Mesothelial cell of epicardium (in vitro differentiated cells): Measurements from ENCODE around the gene SECTM1. TPM values are rescaled to one million over a fixed set of nuclear protein-coding genes. Genes with fewer than 3 reads are reported as not detected.
A peak's percentile ranks its signal among the peaks of the same experiment; 100 is the strongest.

Experiments used
- DNase-seq, 2 experiments: peaks; one replicate each; pipeline ENCODE4 v3.0.0; 2021; ENCODE audit warnings: low spot score in 2 of 2; ENCODE audit not compliant: unreplicated experiment in 2 of 2
- H3K27ac Mint-ChIP-seq: 2 replicates; pipeline ENCODE4 v1.8.0; 2021; ENCODE audit warnings: mixed read lengths
- H3K27me3 Mint-ChIP-seq: 2 replicates; pipeline ENCODE4 v1.8.0; 2021; ENCODE audit warnings: low read depth, mixed read lengths
- H3K36me3 Mint-ChIP-seq: 2 replicates; pipeline ENCODE4 v1.8.0; 2021; ENCODE audit warnings: mixed read lengths
- H3K4me1 Mint-ChIP-seq: 2 replicates; pipeline ENCODE4 v1.8.0; 2021; ENCODE audit warnings: mixed read lengths
- H3K4me3 Mint-ChIP-seq: 2 replicates; pipeline ENCODE4 v1.8.0; 2021; ENCODE audit warnings: mild to moderate bottlenecking, moderate library complexity, mixed read lengths
- H3K9me3 Mint-ChIP-seq: 2 replicates; pipeline ENCODE4 v1.8.0; 2021; ENCODE audit warnings: mixed read lengths
- total RNA-seq: library from RNA; stranded (reverse); gene quantifications from 3 replicates; pipeline ENCODE4 v1.2.1, GENCODE V29; 2021
- TF ChIP-seq, protein P1 (sequence below): fragments of 200-600 bp; sonication (generic); IDR thresholded peaks from one replicate; pipeline ENCODE4 v1.5.0; 2021; ENCODE audit warnings: antibody characterized with exemption; ENCODE audit not compliant: unreplicated experiment

The SECTM1 gene
- total RNA-seq, 1 donor from 2014 or later, result 7.0 TPM

DNA sequence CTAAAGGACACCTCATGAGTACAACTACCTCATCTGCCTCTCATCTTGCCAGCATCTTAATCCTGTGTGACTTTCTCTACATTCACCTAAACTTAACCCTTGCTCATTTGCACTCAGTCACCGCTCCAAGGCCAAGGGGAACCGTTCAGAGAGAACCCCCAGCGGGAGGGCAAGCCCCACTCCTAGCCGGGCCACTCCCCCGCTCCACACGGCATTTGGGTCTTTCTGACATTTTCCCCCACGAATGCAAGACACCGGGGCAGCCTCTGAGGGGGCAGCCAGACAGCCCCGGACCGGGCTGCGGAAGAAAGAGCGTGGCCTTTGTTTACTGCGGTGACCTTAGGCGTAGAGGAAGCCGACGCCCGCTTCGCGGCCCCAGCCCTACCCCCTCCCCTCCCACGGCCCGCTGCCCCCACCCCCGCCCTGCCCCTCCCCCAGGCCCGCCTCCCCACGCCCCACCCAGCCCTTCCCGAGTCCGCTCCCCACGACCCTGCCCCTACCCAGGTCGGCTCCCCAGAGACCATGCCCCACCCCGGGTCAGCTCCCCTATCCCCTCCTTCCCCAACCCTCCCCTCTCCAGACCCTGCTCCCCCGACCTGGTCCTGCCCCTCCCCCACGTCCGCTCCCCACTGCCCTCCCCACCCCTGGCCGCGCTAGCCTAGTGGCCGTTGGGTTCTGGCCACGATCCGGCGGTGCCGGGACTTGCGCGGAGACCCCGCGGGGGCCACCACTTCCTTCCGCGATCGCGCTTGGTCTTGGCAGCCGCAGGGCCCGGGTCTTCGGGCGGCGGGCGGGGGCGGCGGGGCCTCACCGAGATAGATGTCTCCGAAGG is 60.9 kb downstream of the SECTM1 start:
- H3K27ac Mint-ChIP-seq, result peak overlapping the region; percentile 100
- peaks cover 55% of the 10 kb centered on the region for H3K4me1 Mint-ChIP-seq
- DNase-seq, result peak in 1 of 2 experiments; percentile 36
- H3K27me3 Mint-ChIP-seq, result no peaks in the 10 kb centered on the region
- peak overlapping the region; percentile 83 for H3K4me3 Mint-ChIP-seq
- H3K9me3 Mint-ChIP-seq, result no peaks in the 10 kb centered on the region
- H3K36me3 Mint-ChIP-seq, result peaks cover 14% of the 10 kb centered on the region
- TF ChIP-seq, protein P1, sequence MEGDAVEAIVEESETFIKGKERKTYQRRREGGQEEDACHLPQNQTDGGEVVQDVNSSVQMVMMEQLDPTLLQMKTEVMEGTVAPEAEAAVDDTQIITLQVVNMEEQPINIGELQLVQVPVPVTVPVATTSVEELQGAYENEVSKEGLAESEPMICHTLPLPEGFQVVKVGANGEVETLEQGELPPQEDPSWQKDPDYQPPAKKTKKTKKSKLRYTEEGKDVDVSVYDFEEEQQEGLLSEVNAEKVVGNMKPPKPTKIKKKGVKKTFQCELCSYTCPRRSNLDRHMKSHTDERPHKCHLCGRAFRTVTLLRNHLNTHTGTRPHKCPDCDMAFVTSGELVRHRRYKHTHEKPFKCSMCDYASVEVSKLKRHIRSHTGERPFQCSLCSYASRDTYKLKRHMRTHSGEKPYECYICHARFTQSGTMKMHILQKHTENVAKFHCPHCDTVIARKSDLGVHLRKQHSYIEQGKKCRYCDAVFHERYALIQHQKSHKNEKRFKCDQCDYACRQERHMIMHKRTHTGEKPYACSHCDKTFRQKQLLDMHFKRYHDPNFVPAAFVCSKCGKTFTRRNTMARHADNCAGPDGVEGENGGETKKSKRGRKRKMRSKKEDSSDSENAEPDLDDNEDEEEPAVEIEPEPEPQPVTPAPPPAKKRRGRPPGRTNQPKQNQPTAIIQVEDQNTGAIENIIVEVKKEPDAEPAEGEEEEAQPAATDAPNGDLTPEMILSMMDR, result no peak

DNA sequence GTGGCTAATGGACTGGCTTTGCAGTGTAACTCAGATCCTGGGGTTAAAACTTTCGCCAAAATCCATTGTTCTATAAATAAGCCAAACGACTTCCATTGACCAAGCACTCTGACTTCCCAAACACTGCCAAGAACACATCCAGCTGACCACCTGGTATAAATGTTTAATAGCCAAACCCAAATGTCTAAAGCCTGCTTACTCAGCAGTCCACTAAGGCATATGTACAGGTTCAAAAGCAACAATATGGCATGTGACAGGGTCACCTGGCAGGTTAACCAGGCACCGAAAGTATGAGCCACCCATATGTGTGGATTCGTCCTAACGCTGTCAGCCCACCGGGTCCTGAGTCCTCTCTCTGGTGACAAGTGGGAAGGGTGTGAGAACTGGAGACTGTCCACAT is 62.2 kb downstream of the SECTM1 start:
- TF ChIP-seq, protein P1, result no peak
- no peak for DNase-seq
- Mint-ChIP-seq H3K9me3 (no peaks in the 10 kb centered on the region), H3K27me3 (no peaks in the 10 kb centered on the region), H3K4me1 (peaks cover 58% of the 10 kb centered on the region), H3K4me3 (peak overlapping the region; percentile 83), H3K36me3 (peaks cover 10% of the 10 kb centered on the region), H3K27ac (no peak overlapping the region)

Other genes starting within 250 kb of the SECTM1 start
- 227 to 230 TPM (median 229 TPM) in 3 replicates for gene FASN, start 235.5 kb downstream of the SECTM1 start, total RNA-seq
- gene CCDC57, start 120.9 kb downstream of the SECTM1 start, total RNA-seq, result 90.4 to 92.1 TPM (median 91.5 TPM) in 3 replicates
- gene SLC16A3, start 104.7 kb downstream of the SECTM1 start, total RNA-seq, result 62.0 to 68.8 TPM (median 67.3 TPM) in 3 replicates
- gene CSNK1D, start 60.1 kb downstream of the SECTM1 start, total RNA-seq, result 202 to 212 TPM (median 204 TPM) in 3 replicates
- gene CD7, start 16.2 kb downstream of the SECTM1 start, total RNA-seq, result 0.83 to 1.4 TPM (median 1.2 TPM) in 3 replicates
- gene TEX19, start 25.5 kb upstream of the SECTM1 start, total RNA-seq, result 0.16 TPM in 1 of 3 replicates, not detected in the others
- gene UTS2R, start 38.0 kb upstream of the SECTM1 start, total RNA-seq, result 6.1 to 7.6 TPM (median 6.5 TPM) in 3 replicates
- gene HEXD, start 84.6 kb upstream of the SECTM1 start, total RNA-seq, result 75.3 to 82.8 TPM (median 76.3 TPM) in 3 replicates
- gene OGFOD3, start 84.8 kb upstream of the SECTM1 start, total RNA-seq, result 36.6 to 40.3 TPM (median 39.3 TPM) in 3 replicates
- gene CYBC1, start 117.0 kb upstream of the SECTM1 start, total RNA-seq, result 86.7 to 93.0 TPM (median 88.1 TPM) in 3 replicates
- gene NARF, start 125.0 kb upstream of the SECTM1 start, total RNA-seq, result 116 to 123 TPM (median 122 TPM) in 3 replicates
- 88.3 to 92.0 TPM (median 91.7 TPM) in 3 replicates for gene FOXK2, start 186.0 kb upstream of the SECTM1 start, total RNA-seq